HCT116 (cell line): ENCODE measurements around the gene ILDR2. TPM values are rescaled to one million over a fixed set of nuclear protein-coding genes. Genes with fewer than 3 reads are reported as not detected.

Source experiments
- ATAC-seq: fragments of 200-7000 bp; cut with Tn5 transposase; 2 replicates; pipeline ENCODE4 v1.9.1; 2020; ENCODE audit warnings: mild to moderate bottlenecking, moderate library complexity
- BruUV-seq: library from RNA; stranded (reverse); fragments of 400-500 nt; replicated peaks from 2 replicates; lab custom pipeline; 2021; lab: Mats Ljungman, UMichigan
- CTCF ChIA-PET: fragments of 300-600 bp; sonication (Branson Sonifier 250); formaldehyde crosslinking; loops from one replicate; lab custom pipeline; 2021; ENCODE audit warnings: antibody characterized with exemption; lab: Charles Lee
- POLR2A ChIA-PET: fragments of 300-600, 350-600 bp; sonication (Branson Sonifier 250); formaldehyde crosslinking; loops from one replicate; lab custom pipeline; 2021; ENCODE audit warnings: antibody characterized with exemption; lab: Charles Lee
- RAD21 ChIA-PET, 2 experiments: fragments of 300-600 bp; sonication (Branson Sonifier 250); formaldehyde crosslinking; loops; one replicate each; lab custom pipeline; 2023; ENCODE audit warnings: low total read pairs in 2 of 2; ENCODE audit not compliant: uncharacterized antibody in 2 of 2, unreplicated experiment in 2 of 2, low non-redundant PET in 1 of 2; lab: Charles Lee
- DNase-seq: peaks from one replicate; pipeline ENCODE4 v3.0.0-alpha.2; 2010; ENCODE audit warnings: low read depth, low spot score
- H2AFZ ChIP-seq: fragments of 200-600 bp; shearing (Covaris generic), sonication (generic); 2 replicates; pipeline ENCODE4 v1.6.1; 2017; ENCODE audit warnings: low read depth, mixed run types, mixed read lengths, antibody characterized with exemption, low read length; ENCODE audit not compliant: poor library complexity, severe bottlenecking
- H3K27ac ChIP-seq: 2 replicates; pipeline ENCODE4 v1.5.1; 2012; ENCODE audit warnings: low read depth, low read length
- H3K27me3 ChIP-seq: fragments of 200-600 bp; sonication (generic); 2 replicates; pipeline ENCODE4 v1.6.1; 2016; ENCODE audit warnings: mixed run types, low read length, mixed read lengths; ENCODE audit not compliant: insufficient read depth
- H3K36me3 ChIP-seq, 2 experiments: fragments of 200-500 bp in 1 of 2; fragments of 200-600 bp in 1 of 2; sonication (Bioruptor generic) in 1 of 2; sonication (generic) in 1 of 2; 2 replicates each; pipeline versions ENCODE4 v1.5.1 to v1.6.1; 2014 to 2016; ENCODE audit warnings: low read length in 2 of 2, inconsistent platforms in 1 of 2, mixed read lengths in 1 of 2, mixed run types in 1 of 2; ENCODE audit not compliant: insufficient read depth in 2 of 2, control insufficient read depth in 1 of 2
- H3K4me1 ChIP-seq, 2 experiments: fragments of 200-600 bp in 1 of 2; sonication (generic) in 1 of 2; 2 replicates each; pipeline versions ENCODE4 v1.5.1 to v1.6.1; 2012 to 2017; ENCODE audit warnings: low read length in 2 of 2, inconsistent platforms in 1 of 2, mild to moderate bottlenecking in 1 of 2, mixed read lengths in 1 of 2, mixed run types in 1 of 2, moderate library complexity in 1 of 2; ENCODE audit not compliant: insufficient read depth in 2 of 2, control insufficient read depth in 1 of 2
- H3K4me2 ChIP-seq: fragments of 200-600 bp; sonication (generic); 2 replicates; pipeline ENCODE4 v1.6.1; 2017; ENCODE audit warnings: mixed run types, low read length, mixed read lengths
- H3K4me3 ChIP-seq, 2 experiments: fragments of 200-600 bp in 1 of 2; sonication (generic) in 1 of 2; replicated peaks in 1 of 2; 2 replicates each; pipeline ENCODE4 v1.5.1; 2011 to 2016; ENCODE audit warnings: low read length in 2 of 2, control low read depth in 1 of 2, low read depth in 1 of 2, mild to moderate bottlenecking in 1 of 2, mixed read lengths in 1 of 2, mixed run types in 1 of 2
- H3K79me2 ChIP-seq: fragments of 200-600 bp; sonication (generic); 2 replicates; pipeline ENCODE4 v1.6.1; 2017; ENCODE audit warnings: mild to moderate bottlenecking, mixed run types, low read length, moderate library complexity, mixed read lengths; ENCODE audit not compliant: insufficient read depth
- H3K9ac ChIP-seq: fragments of 200-600 bp; sonication (generic); 2 replicates; pipeline ENCODE4 v1.6.1; 2016; ENCODE audit warnings: low read length, mixed read lengths
- H3K9me2 ChIP-seq: fragments of 200-600 bp; sonication (generic), shearing (Covaris generic); 2 replicates; pipeline ENCODE4 v1.6.1; 2017; ENCODE audit warnings: mixed run types, mild to moderate bottlenecking, moderate library complexity; ENCODE audit not compliant: insufficient read depth
- H3K9me3 ChIP-seq, 2 experiments: fragments of 200-500 bp in 1 of 2; fragments of 200-600 bp in 1 of 2; sonication (Bioruptor generic) in 1 of 2; sonication (generic) in 1 of 2; 2 replicates each; pipeline ENCODE4 v1.6.1; 2014 to 2017; ENCODE audit warnings: low read length in 2 of 2, mixed read lengths in 2 of 2, inconsistent platforms in 1 of 2, low read depth in 1 of 2, mild to moderate bottlenecking in 1 of 2, mixed run types in 1 of 2, moderate library complexity in 1 of 2; ENCODE audit not compliant: control insufficient read depth in 1 of 2, insufficient read depth in 1 of 2
- H4K20me1 ChIP-seq: fragments of 200-600 bp; sonication (generic), shearing (Covaris generic); 2 replicates; pipeline ENCODE4 v1.6.1; 2017; ENCODE audit warnings: mixed run types, mild to moderate bottlenecking, moderate library complexity; ENCODE audit not compliant: insufficient read depth
- CTCF ChIP-seq, 3 experiments: fragments of 200-600 bp in 1 of 3; sonication (generic) in 1 of 3; IDR thresholded peaks in 2 of 3; conservative IDR thresholded peaks in 1 of 3; 2 replicates each; pipeline ENCODE4 v1.5.1; 2012 to 2017; ENCODE audit warnings: low read depth in 2 of 3, low read length in 2 of 3, antibody characterized with exemption in 1 of 3, borderline replicate concordance in 1 of 3, control low read depth in 1 of 3, mild to moderate bottlenecking in 1 of 3, mixed read lengths in 1 of 3, mixed run types in 1 of 3, moderate library complexity in 1 of 3; ENCODE audit not compliant: insufficient read depth in 1 of 3
- EGR1 ChIP-seq: IDR thresholded peaks from 2 replicates; pipeline ENCODE4 v1.6.1; 2012; ENCODE audit warnings: low read depth
- FOSL1 ChIP-seq: IDR thresholded peaks from 2 replicates; pipeline ENCODE4 v1.6.1; 2012; ENCODE audit warnings: low read depth
- JUND ChIP-seq: IDR thresholded peaks from 2 replicates; pipeline ENCODE4 v1.6.1; 2012
- MAX ChIP-seq: IDR thresholded peaks from 2 replicates; pipeline ENCODE4 v1.6.1; 2012
- POLR2A ChIP-seq: IDR thresholded peaks from 2 replicates; pipeline ENCODE4 v1.7.0; 2011; ENCODE audit warnings: borderline replicate concordance; ENCODE audit not compliant: insufficient read depth, insufficient read length; ENCODE audit errors: extremely low read depth
- REST ChIP-seq: IDR thresholded peaks from 2 replicates; pipeline ENCODE4 v1.6.1; 2012; ENCODE audit warnings: low read depth
- SP1 ChIP-seq: IDR thresholded peaks from 2 replicates; pipeline ENCODE4 v1.6.1; 2012; ENCODE audit warnings: low read depth
- SRF ChIP-seq: IDR thresholded peaks from 2 replicates; pipeline ENCODE4 v1.6.1; 2012; ENCODE audit warnings: low read depth
- TCF7L2 ChIP-seq: IDR thresholded peaks from 2 replicates; pipeline ENCODE4 v1.7.0; 2011; ENCODE audit warnings: borderline replicate concordance, inconsistent platforms; ENCODE audit not compliant: insufficient read depth, insufficient read length; ENCODE audit errors: extremely low read depth
- ZBTB33 ChIP-seq: IDR thresholded peaks from 2 replicates; pipeline ENCODE4 v1.6.1; 2011; ENCODE audit warnings: mild to moderate bottlenecking, low read length, moderate library complexity; ENCODE audit not compliant: insufficient replicate concordance; ENCODE audit errors: extremely low read depth
- ZNF274 ChIP-seq: fragments of 200-500 bp; sonication (Bioruptor generic); IDR thresholded peaks from 2 replicates; pipeline ENCODE4 v1.6.1; 2014; ENCODE audit warnings: mild to moderate bottlenecking, low read depth, low read length, inconsistent platforms
- intact Hi-C: fragments of 100-400 bp; cut with micrococcal nuclease; formaldehyde crosslinking; loops from 2 replicates; pipeline ENCODE4 v1.10.0; 2022
- total RNA-seq: library from RNA; stranded (reverse); gene quantifications from one replicate; pipeline ENCODE4 v1.2.1, GENCODE V29; 2021; ENCODE audit not compliant: unreplicated experiment

The ILDR2 gene
- total RNA-seq, 1 experiment from 2014 or later: 2.4 TPM

GRCh38 chr1:166858726-166859419 lies 116.5 kb downstream of the ILDR2 start:
- Histone ChIP-seq H3K79me2 (peaks cover 35% of the 10 kb centered on the region), H4K20me1 (no peaks in the 10 kb centered on the region), H3K9ac (no peak overlapping the region), H2AFZ (no peak overlapping the region), H3K9me2 (no peaks in the 10 kb centered on the region), H3K27me3 (no peaks in the 10 kb centered on the region), H3K27ac (no peak overlapping the region), H3K4me2 (no peak overlapping the region), H3K4me3 (no peak overlapping the region), H3K4me1 (no peaks in the 10 kb centered on the region), H3K36me3 (peaks cover 43 to 49% of the 10 kb centered on the region in 2 experiments; a peak in 3 of 4 replicates), H3K9me3 (no peaks in the 10 kb centered on the region)
- ATAC-seq (no peak), DNase-seq (no peak)
- ChIA-PET CTCF (interaction anchor here (1.2 kb wide), 1 partner anchor 934 kb away, joined by 3 read pairs; no protein-coding TSS in a partner anchor), RAD21 (no interaction called here), POLR2A (no interaction called here)
- no peak for TF ChIP-seq CTCF (IDR thresholded peaks at IDR 0.05 in 2 of 3, conservative IDR thresholded peaks at IDR 0.05 in 1 of 3; ENCODE audit: borderline replicate concordance in 1 of 3, insufficient read depth in 1 of 3, low read depth in 2 of 3, low read length in 2 of 3)
- TF ChIP-seq ZNF274: no peak
- no peak for TF ChIP-seq FOSL1
- no peak for TF ChIP-seq ZBTB33
- no peak for TF ChIP-seq SP1
- TF ChIP-seq POLR2A: no peak
- TF ChIP-seq REST: no peak
- no peak for TF ChIP-seq MAX
- TF ChIP-seq EGR1: no peak
- TF ChIP-seq TCF7L2: no peak
- no peak for TF ChIP-seq SRF
- no peak for TF ChIP-seq JUND
- intact Hi-C loops: no loop called here
- BruUV-seq: no TSS peak
